Smooth muscle cell (in vitro differentiated cells): ENCODE results near the gene ROR2. TPM values are rescaled to one million over a fixed set of nuclear protein-coding genes. Genes with fewer than 3 reads are reported as not detected.

ENCODE experiments used
- DNase-seq: peaks from one replicate; lab custom pipeline; 2025; ENCODE audit not compliant: unreplicated experiment; lab: John Stamatoyannopoulos, UW
- H2AFZ ChIP-seq: fragments of 200-600 bp; sonication (generic); 2 replicates; pipeline ENCODE4 v1.6.0; 2016; ENCODE audit warnings: antibody characterized with exemption, low read depth, mild to moderate bottlenecking
- H3F3A ChIP-seq: fragments of 200-600 bp; sonication (generic); 2 replicates; pipeline ENCODE4 v1.6.0; 2017; ENCODE audit warnings: antibody characterized with exemption, low read depth
- H3K27ac ChIP-seq: fragments of 200-600 bp; sonication (generic); 2 replicates; pipeline ENCODE4 v1.5.1; 2016; ENCODE audit warnings: low read depth, mild to moderate bottlenecking
- H3K27me3 ChIP-seq: fragments of 200-600 bp; sonication (generic); 2 replicates; pipeline ENCODE4 v1.6.1; 2016; ENCODE audit warnings: low read depth, mild to moderate bottlenecking
- H3K36me3 ChIP-seq: fragments of 200-600 bp; sonication (generic); 2 replicates; pipeline ENCODE4 v1.5.1; 2016; ENCODE audit warnings: low read depth
- H3K4me1 ChIP-seq: fragments of 200-600 bp; sonication (generic); 2 replicates; pipeline ENCODE4 v1.5.1; 2016; ENCODE audit warnings: low read depth
- H3K4me2 ChIP-seq: fragments of 200-600 bp; sonication (generic); 2 replicates; pipeline ENCODE4 v1.6.0; 2016; ENCODE audit warnings: mild to moderate bottlenecking
- H3K4me3 ChIP-seq: fragments of 200-600 bp; sonication (generic); 2 replicates; pipeline ENCODE4 v1.5.1; 2016; ENCODE audit warnings: mild to moderate bottlenecking
- H3K79me2 ChIP-seq: fragments of 200-600 bp; sonication (generic); 2 replicates; pipeline ENCODE4 v1.6.0; 2016; ENCODE audit warnings: low read depth, mild to moderate bottlenecking
- H3K9ac ChIP-seq: fragments of 200-600 bp; sonication (generic); 2 replicates; pipeline ENCODE4 v1.6.0; 2016; ENCODE audit warnings: low read depth
- H3K9me3 ChIP-seq: fragments of 200-600 bp; sonication (generic); replicated peaks from 2 replicates; pipeline ENCODE4 v1.5.1; 2016; ENCODE audit warnings: low read depth
- H4K20me1 ChIP-seq: fragments of 200-600 bp; sonication (generic); 2 replicates; pipeline ENCODE4 v1.6.0; 2016; ENCODE audit warnings: low read depth
- CTCF ChIP-seq: fragments of 200-600 bp; sonication (generic); IDR thresholded peaks from 2 replicates; pipeline ENCODE4 v1.5.1; 2017; ENCODE audit warnings: borderline replicate concordance, mild to moderate bottlenecking, antibody characterized with exemption; ENCODE audit not compliant: insufficient read depth, poor library complexity, severe bottlenecking
- WGBS: methylation state at CpG from one replicate; pipeline ENCODE4 v1.1.7; 2016; ENCODE audit warnings: low lambda C conversion rate; 5-methylcytosine and 5-hydroxymethylcytosine counted together
- polyA plus RNA-seq: library from polyadenylated mRNA; unstranded; fragments of >200 nt; fragmentation: Nextera tagmentation; extraction: Ambion mirVana; gene quantifications from 2 replicates; pipeline ENCODE4 v1.2.1, GENCODE V29; 2016
- total RNA-seq: library from RNA; depleted of rRNA; stranded (reverse); fragments of >200 nt; gene quantifications from 2 replicates; pipeline ENCODE4 v1.2.3, GENCODE V29; 2014

Gene ROR2
- total and polyA plus RNA-seq, 2 experiments from 2014 or later: 16.7 to 21.7 TPM

- 64% methylated on average over 7 of the region's 7 CpGs for WGBS
- no peaks in the 10 kb centered on the region for H3K36me3 ChIP-seq
- peaks cover 39% of the 10 kb centered on the region for H3K4me1 ChIP-seq
- no peak overlapping the region for H3K4me3 ChIP-seq
- H4K20me1 ChIP-seq: peaks cover 46% of the 10 kb centered on the region
- no peaks in the 10 kb centered on the region for H3K9me3 ChIP-seq
- TF ChIP-seq CTCF: no peak
- no peaks in the 10 kb centered on the region for H3F3A ChIP-seq
- H2AFZ ChIP-seq: no peak overlapping the region
- H3K79me2 ChIP-seq: peaks cover 33% of the 10 kb centered on the region
- H3K4me2 ChIP-seq: peak overlapping the region; percentile 54
- no peaks in the 10 kb centered on the region for H3K27me3 ChIP-seq
- H3K27ac ChIP-seq: no peak overlapping the region
- DNase-seq: no peak
- no peak overlapping the region for H3K9ac ChIP-seq
Measured at GRCh38 chr9:91836515-91836914, 113.5 kb downstream of the ROR2 start.

DNA sequence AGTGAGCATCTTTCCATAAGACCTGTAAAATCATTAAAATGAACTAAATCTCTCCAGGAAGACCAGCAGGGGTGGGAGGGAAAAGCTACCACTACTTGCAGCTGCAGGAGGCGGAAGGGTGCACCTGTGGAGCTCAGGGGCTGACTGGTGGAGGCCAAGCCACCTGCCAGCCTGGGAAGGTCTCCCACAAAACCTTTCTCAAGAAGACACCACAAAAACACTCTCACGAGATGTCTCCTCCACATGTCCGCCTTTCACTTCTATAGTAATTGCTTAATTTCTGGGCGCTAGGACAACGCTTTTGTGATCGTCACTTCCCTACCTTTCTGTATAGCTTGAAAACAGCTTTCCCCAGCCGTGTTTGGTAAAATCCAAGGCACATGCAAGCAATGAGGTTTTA, 114.4 kb downstream of the ROR2 start:
- Histone ChIP-seq H2AFZ (no peak overlapping the region), H3K27me3 (no peaks in the 10 kb centered on the region), H3F3A (no peaks in the 10 kb centered on the region), H3K4me2 (peak overlapping the region; percentile 61), H3K79me2 (peaks cover 33% of the 10 kb centered on the region), H3K9me3 (no peaks in the 10 kb centered on the region), H4K20me1 (peaks cover 38% of the 10 kb centered on the region), H3K9ac (no peak overlapping the region), H3K4me3 (no peak overlapping the region), H3K36me3 (no peaks in the 10 kb centered on the region), H3K4me1 (peaks cover 39% of the 10 kb centered on the region), H3K27ac (peak overlapping the region; percentile 15)
- TF ChIP-seq CTCF: no peak
- DNase-seq: no peak
- WGBS: 92% methylated on average over 7 of the region's 7 CpGs

GRCh38 chr9:91835216-91835615, 114.8 kb downstream of the ROR2 start:
- H4K20me1 ChIP-seq: peaks cover 38% of the 10 kb centered on the region
- peaks cover 39% of the 10 kb centered on the region for H3K4me1 ChIP-seq
- peak overlapping the region; percentile 15 for H3K27ac ChIP-seq
- no peak overlapping the region for H2AFZ ChIP-seq
- H3K9me3 ChIP-seq: no peaks in the 10 kb centered on the region
- peaks cover 35% of the 10 kb centered on the region for H3K79me2 ChIP-seq
- no peaks in the 10 kb centered on the region for H3K27me3 ChIP-seq
- TF ChIP-seq CTCF: no peak
- no peak overlapping the region for H3K9ac ChIP-seq
- no peaks in the 10 kb centered on the region for H3K36me3 ChIP-seq
- H3K4me2 ChIP-seq: peak overlapping the region; percentile 61
- WGBS: 48% methylated on average over 5 of the region's 5 CpGs
- H3F3A ChIP-seq: no peaks in the 10 kb centered on the region
- no peak for DNase-seq
- no peak overlapping the region for H3K4me3 ChIP-seq

DNA sequence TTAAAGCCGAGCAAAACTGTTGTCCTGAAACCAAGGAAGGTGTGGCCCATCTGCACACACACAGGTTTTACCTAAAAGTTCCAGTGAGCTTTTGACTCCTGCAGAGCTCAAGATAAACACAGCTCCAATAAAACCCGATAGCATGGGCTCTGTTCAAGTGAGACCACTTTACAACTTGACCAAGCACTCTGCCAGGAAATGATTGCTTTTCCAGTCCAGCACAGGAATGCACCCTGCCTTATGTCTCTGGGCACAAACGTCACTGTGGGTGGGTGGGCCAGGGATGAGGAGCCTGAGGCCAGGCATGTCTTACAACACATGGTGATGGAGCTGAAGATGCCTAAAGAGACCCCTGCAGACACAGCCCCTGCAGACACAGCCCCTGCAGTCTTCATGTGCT, 115.3 kb downstream of the ROR2 start:
- Histone ChIP-seq H3K27ac (peak overlapping the region; percentile 19), H3K36me3 (no peaks in the 10 kb centered on the region), H4K20me1 (peaks cover 42% of the 10 kb centered on the region), H3K4me1 (peaks cover 39% of the 10 kb centered on the region), H3K27me3 (no peaks in the 10 kb centered on the region), H3K9me3 (no peaks in the 10 kb centered on the region), H3K9ac (no peak overlapping the region), H3K4me2 (peak overlapping the region; percentile 61), H2AFZ (no peak overlapping the region), H3K79me2 (peaks cover 35% of the 10 kb centered on the region), H3K4me3 (no peak overlapping the region), H3F3A (no peaks in the 10 kb centered on the region)
- WGBS: 27% methylated on average over 3 of the region's 3 CpGs
- no peak for TF ChIP-seq CTCF
- no peak for DNase-seq
